Measurements from ENCODE around the gene HOXB6.

The HOXB6 gene

DNA sequence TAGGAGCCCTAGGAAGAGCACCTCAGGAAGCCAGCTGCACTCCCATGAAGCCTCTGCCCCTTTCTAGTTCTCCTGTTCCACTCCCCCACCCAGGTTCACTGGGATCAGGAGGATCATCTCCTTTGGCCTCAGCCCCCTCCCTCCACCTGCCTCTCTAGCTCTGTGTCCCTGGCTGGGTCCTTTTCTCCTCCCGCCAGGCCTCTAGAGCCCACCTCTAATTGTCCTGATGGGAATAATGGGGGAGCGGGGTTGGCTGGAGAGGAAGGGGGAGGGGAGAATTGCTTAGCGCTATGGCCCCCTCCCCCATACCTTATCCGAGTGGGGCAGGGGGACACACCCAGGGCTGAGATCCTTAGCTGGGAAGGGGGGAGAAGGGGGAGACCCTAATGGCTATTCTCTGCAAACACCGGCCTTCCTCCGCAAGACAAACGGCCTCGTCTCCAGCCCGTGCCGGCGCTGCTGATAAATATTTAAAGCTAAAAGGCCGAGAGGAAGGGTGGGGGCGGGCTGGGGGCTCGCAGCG is 5.0 kb upstream of the HOXB6 start:
- no peak for DNase-seq (ENCODE audit: low spot score)

DNA sequence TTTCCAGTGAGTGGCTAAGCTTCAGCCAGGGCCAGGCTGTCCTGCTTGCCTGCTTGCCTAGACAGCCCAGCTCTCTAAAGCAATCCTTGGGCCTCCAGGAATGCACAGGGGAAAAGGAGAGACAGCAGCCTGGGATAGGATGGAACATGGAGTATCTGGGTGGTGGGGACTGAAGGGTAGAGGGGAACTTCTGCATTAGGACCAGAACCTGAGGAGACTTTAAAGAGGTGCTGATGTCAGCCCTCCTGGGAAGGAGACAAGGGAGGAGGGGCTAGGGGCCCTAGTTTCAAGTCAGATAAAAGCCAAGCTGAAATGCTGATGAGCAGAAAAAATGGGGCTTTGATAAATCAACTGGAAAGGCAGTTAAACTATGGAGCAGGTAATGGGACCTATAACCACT is 4.2 kb upstream of the HOXB6 start:
- no peak for DNase-seq (ENCODE audit: low spot score)

GRCh38 chr17:48608494-48608834 is 3.7 kb upstream of the HOXB6 start:
- no peak for DNase-seq (ENCODE audit: low spot score)

- no peak for DNase-seq (ENCODE audit: low spot score)
Observed at GRCh38 chr17:48606892-48607614, 2.3 kb upstream of the HOXB6 start.

DNA sequence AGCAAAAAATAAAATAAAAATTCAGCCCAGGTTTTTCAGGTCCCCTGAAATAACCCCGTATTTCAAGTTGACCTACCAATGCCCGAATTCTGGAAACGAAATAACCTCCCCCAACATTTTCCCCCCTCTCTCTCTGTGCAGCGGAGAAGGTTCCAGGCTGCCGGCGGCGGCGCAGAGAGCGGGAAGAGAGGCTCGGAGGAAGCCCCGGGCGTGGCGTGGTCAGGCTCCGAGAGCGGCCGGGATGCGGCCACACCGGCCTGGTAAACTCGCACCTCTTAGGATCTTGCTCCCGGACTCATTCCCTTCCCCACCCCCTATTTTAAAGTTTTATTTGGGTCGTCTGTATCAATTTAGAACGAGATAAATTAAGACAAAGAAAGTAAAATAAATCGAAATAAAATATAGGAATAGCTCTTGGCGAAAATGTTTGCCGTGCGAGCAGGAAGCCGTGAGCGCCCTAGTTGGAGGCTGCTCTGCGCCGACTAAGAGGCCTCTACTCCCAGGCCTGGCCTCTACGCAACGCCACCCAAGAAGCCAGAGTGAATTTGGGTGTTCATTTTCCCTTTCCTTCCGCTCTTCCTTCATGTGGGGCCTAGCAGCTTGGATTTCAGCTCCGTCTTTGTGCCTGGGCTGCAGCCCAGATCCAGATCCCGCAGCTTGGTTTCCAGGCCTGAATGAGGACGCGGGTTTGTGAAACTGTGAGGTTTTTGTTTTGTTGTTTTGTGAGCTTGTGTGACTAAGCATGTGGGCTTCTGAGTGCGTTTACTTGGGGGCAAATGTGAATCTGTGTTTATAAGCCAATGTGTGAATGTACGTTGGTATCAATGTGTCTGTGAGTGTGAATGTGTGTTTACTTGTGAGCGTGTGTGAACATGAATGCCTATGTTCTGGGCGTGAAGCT is 1.5 kb upstream of the HOXB6 start:
- DNase-seq (ENCODE audit: low spot score), result no peak

DNA sequence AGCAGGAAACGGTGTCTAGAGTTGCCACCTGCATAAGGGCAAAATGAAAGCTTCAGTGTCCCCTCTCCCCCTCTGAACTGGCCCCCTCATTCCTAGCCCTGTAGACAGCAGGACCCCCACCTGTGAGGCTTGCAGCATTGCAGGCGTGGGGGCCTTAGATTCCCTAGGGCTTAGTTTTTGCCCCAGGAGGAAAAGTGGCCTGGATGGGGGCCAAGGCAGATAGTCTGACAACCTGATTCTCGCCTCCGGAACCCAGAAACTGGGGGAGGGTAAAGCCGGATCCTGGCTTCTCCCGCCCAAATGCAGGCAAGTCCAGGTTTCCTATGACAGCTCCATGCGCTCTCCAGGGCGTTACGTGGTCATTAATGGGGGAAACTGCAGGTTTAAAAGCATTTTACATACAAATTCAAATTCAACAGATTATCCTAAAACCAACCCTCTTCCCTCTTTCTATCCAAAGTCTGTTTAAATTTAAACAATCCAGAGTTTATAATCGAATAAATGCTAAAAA is 678 bp upstream of the HOXB6 start:
- no peak for DNase-seq (ENCODE audit: low spot score)

GRCh38 chr17:48603959-48604769 is 622 bp downstream of the HOXB6 start:
- no peak for DNase-seq (ENCODE audit: low spot score)

DNA sequence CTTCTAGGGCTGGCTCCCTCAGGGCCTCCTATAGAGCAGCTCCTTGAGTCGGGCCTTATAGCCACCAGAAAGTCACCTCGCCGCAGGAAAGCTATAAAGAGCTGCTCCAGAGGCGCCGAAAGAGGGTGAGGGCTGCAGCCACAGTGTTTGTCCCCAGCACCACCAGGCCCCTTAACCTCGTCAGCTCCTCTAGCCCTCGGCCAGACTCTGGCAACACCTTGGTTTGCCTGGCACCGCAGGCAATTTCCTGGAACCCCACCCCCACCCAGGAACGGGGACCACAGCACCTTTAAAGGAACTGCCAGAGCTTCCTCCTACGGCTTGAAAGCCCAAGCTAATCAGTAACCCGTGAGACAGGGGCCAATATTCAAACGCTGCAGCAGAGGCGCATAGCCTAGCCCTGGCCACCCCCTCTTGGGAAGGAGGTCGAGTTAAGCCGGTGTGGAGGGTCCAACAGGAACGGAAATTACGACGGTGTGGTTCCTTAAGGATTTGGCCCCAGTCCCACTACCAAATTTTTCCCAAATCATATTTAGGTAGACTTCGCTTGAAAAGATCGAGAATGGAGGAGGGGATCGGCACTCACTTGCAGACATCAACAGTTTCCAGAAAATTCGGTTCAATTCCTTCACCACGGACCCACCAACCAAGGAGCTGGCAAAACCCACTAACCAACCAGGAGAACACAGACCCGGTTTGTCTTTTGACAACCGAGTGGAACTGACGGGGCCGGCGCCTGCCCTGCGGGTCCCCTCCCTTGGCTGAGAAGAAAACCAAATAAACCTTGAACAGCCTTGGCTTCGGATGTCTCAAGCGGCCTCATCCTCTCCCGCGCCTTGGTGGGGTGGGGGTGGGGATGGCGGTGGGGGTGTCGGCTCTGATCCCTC is 3.0 kb downstream of the HOXB6 start:
- no peak for DNase-seq (ENCODE audit: low spot score)

DNA sequence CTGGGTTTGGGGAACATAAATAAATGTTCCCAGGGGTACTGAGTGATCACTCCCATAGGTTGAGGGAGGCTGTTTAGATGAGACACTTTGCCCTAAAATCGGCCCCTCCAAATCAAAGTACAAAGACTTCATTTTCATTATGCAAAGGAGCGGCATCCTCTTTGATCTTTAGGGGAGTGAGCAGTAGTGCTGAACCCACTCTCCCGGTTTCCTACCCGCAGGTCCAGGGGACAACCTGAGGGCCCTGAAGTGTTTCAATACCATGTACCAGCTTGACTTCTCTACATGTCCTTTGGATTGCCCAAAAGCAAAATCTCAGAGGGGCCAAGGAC is 3.6 kb downstream of the HOXB6 start:
- no peak for DNase-seq (ENCODE audit: low spot score)

GRCh38 chr17:48600244-48601098 is 4.3 kb downstream of the HOXB6 start:
- no peak for DNase-seq (ENCODE audit: low spot score)

GRCh38 chr17:48599354-48599753 is 5.4 kb downstream of the HOXB6 start:
- DNase-seq (ENCODE audit: low spot score), result no peak

GRCh38 chr17:48598736-48599135 is 6.0 kb downstream of the HOXB6 start:
- DNase-seq (ENCODE audit: low spot score), result no peak

DNA sequence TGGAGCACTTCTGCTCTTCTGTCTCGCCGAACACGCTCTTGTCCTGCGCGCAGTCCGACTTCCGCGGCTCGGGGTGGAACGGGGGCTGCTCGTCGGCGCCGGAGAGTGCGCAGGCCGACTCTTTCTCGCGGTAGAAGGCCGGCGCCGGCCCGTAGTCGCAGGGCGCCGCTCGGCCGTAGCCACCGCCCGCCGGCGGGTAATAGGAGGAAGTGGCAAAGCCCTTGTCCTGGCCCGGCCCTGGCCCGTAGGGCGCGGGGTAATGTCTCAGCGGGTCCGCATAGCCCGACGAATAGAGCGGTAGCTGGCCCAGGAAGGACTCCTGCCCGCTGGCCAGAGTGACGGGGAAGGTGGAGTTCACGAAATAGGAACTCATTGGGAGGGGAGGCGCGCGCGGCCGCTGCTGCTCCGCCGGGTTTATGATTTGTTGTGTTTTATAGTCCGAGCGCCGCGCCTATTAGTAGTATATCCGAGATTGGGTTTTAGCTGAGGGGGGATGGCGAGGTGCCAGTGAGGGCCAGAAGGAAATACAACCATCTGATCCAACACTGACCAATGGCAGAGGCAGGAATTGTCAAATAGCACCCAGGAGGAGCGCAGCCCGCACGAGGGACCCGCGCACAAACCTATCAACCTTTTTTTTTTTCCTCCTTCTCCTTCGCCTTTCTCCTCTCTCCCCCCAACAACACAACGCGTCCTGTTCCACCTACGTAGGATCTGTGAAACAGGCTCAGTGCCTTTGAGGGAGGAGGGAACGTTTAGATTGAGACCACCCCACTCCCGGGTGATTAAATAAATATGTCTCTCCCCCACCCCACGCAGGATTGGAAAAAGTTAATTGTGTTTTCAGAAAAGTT is 6.8 kb downstream of the HOXB6 start:
- peak; percentile 45 for DNase-seq (ENCODE audit: low spot score)

GRCh38 chr17:48597528-48597777 is 7.3 kb downstream of the HOXB6 start:
- DNase-seq (ENCODE audit: low spot score), result no peak

GRCh38 chr17:48596735-48597527 is 7.9 kb downstream of the HOXB6 start:
- no peak for DNase-seq (ENCODE audit: low spot score)

- DNase-seq (ENCODE audit: low spot score), result peak; percentile 31
Observed at GRCh38 chr17:48596000-48596734, 8.6 kb downstream of the HOXB6 start.

- DNase-seq (ENCODE audit: low spot score), result no peak
Observed at GRCh38 chr17:48595278-48595999, 9.3 kb downstream of the HOXB6 start.

Data from CD4-positive, alpha-beta T cell treated with Interleukin-2 at 100 ng/mL for 4 hours (primary cell).